Measurements from ENCODE around the gene DNMBP.

DNMBP gene, protein sequence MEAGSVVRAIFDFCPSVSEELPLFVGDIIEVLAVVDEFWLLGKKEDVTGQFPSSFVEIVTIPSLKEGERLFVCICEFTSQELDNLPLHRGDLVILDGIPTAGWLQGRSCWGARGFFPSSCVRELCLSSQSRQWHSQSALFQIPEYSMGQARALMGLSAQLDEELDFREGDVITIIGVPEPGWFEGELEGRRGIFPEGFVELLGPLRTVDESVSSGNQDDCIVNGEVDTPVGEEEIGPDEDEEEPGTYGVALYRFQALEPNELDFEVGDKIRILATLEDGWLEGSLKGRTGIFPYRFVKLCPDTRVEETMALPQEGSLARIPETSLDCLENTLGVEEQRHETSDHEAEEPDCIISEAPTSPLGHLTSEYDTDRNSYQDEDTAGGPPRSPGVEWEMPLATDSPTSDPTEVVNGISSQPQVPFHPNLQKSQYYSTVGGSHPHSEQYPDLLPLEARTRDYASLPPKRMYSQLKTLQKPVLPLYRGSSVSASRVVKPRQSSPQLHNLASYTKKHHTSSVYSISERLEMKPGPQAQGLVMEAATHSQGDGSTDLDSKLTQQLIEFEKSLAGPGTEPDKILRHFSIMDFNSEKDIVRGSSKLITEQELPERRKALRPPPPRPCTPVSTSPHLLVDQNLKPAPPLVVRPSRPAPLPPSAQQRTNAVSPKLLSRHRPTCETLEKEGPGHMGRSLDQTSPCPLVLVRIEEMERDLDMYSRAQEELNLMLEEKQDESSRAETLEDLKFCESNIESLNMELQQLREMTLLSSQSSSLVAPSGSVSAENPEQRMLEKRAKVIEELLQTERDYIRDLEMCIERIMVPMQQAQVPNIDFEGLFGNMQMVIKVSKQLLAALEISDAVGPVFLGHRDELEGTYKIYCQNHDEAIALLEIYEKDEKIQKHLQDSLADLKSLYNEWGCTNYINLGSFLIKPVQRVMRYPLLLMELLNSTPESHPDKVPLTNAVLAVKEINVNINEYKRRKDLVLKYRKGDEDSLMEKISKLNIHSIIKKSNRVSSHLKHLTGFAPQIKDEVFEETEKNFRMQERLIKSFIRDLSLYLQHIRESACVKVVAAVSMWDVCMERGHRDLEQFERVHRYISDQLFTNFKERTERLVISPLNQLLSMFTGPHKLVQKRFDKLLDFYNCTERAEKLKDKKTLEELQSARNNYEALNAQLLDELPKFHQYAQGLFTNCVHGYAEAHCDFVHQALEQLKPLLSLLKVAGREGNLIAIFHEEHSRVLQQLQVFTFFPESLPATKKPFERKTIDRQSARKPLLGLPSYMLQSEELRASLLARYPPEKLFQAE (N-terminal part only)

DNA sequence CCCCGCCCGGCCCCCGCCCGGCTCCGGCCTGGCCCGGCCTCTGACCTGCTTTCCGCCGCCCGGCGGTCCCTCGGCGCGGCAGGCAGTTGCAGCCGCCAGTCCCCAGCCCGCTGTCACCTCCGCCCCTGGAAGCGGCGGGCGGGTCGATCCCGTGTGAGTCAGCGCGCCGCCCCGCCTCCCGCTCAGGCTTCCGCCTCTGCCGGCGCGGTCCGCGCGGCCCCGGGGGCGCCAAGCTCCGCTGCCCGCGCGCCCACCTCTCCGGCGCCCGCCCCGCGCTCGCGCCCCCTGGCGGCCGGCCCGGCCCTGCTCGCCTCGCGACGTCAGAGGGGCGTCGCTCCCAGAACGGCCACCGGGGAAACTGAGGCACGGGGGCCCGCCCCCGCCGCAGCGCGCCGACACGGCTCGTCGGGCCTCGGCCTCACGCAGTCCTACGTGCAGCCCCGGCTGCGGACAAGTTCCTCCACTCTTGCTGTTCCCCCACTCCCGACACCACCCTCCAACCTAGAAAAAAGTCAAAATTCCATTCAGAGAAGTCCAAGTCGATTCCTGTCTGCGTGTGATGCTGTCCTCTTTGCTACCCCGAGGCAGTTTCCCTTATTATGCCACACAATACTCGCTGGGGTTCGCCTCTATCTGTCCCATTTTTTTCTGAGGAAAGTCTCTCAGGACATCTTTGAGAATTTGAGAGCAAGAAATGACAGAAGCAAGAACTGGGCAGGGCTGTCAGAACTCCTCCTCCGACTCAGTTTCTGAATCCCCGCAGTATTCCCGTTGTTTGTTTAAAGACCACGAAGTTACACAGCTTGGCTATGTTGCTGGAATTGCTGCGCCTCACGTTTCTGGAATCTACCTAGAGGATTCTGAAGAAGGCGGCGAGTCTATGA lies at the start of gene DNMBP:
DNMBP (minus strand) TSS at position 155 of the 884 bp plus-strand sequence. CDS start 37,823 bp downstream, outside the sequence.
- DNase-seq (ENCODE audit: low spot score), result peak; percentile 86

DNA sequence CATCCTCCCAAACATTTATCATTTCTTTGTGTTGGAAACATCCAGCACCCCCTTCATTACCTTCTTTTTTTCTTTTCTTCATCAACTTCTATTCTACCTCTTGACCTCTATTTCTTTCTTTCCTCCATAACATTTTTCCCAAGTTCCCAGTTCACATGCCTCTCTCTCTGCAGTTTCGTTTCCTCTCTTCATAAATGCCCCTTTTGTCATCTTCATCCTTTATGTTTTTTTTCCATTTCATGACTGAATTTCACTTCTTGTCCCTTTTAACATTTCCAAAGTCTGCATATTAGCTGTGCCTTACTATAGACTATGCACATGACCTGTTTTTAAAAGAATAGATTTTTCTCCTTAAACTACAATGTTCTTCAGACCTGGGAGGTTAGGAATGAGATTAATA lies 48.2 kb upstream of the DNMBP start:
- DNase-seq (ENCODE audit: low spot score), result no peak

DNA sequence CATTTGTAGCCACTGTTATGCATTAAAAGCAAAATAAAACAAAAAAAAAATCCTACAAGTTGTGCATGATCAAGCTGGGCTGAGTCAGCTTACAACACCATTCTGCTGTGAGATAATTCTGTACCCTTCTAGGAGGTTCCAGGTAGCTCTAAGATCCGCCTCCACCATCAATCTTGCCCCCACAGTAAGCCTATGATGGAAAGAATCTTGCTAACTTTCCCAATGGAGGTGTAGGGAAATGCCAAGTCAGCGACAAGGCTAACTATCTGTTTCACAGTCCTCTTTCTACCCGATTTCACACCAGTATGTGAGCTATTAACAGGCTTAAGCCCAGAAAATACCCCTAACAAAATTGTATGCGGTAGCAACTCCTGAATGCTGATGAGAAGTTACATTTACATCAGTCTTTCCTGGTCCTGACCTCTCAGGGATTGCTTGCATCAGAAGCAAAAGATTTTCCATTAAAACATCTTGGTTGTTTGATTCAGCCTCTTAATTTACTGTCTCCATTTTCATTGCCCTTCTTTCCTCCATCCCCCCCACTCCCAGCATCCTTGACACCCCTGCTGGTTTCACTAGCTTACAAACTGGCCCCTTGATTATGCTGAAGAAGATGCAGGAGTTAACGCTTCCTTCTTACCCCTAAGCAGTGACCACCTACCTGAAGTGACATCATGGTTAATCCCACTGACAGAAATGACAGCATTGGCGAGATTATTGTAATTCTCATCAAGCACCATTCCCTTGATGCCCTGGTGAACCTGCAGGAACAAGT lies 44.1 kb upstream of the DNMBP start:
- DNase-seq (ENCODE audit: low spot score), result no peak

DNA sequence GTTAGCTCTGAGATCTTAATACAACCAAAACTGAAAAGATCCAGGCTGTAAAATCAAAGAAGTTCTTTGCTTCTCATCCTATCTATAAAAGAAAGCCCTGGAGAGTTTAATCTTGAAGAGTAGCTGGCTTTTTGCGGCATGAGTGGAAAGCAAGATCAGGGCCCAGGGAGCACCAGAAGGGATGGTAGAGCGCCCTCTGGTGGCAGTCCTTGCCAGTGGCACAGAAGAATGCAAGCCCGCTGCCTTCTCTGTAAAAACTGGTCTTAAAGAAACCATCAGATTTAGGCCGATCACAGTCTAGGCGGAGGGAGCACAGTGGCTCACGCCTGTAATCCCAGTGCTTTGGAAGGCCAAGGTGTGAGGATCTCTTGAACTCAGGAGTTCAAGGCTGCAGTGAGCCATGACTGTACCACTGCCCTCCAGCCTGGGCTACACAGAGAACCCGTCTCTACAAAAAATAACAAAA lies 36.3 kb upstream of the DNMBP start:
- peak; percentile 78 for DNase-seq (ENCODE audit: low spot score)

DNA sequence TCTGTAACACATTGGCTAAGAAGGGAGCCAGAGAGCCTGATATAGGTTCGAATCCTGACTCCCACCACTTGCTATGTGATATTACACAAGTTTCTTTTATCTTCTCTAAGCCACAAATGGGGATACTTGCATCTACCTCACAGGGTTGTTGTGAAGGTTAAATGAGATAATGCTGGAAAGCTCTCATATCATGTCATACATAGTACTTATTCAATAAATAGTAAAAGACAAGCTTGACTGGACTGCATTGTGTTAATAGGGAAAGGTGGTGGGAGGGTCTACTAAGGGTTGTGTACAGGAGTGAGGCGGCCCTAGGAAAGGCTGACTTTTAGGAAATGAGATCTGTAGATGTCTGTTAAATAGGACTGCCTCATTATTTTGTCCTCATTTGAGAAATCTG lies 35.8 kb upstream of the DNMBP start:
- DNase-seq (ENCODE audit: low spot score), result no peak

DNA sequence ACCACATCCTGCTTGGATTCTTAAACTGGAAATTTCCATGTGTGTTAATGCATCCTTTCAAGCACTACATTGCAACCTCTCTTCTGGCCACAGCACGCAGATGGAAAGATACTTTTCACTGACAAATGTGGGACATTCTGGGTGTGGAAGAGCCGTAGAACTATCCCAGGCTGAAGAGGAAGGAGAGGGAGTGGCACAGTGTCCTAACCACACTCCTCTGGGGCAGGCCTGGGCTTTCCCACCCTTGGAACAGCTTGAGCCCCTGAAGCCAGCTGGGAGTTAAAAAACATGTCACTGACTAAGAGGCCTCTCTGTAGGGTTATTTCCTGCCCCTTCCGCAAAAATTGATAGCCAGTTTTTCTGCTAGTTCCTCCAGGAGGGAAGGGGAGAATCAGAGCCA lies 34.0 kb upstream of the DNMBP start:
- DNase-seq (ENCODE audit: low spot score), result no peak

DNA sequence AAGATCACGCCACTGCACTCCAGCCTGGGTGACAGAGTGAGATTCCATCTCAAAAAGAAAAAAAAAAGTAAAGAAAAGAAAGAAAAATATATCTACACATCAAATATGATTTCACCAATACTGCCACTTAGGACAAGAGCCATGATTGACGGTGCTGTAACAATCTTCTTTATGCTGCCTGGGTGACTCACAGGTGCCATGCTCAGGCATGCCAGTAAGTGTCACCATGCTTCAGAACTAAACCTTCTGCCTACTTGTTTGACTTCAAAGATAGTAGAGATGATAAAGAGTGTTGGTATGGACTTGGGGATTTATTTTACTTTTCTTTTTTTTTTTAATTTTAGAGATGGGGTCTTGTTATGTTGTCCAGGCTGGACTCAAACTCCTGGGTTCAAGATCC lies 33.6 kb upstream of the DNMBP start:
- peak; percentile 56 for DNase-seq (ENCODE audit: low spot score)

DNA sequence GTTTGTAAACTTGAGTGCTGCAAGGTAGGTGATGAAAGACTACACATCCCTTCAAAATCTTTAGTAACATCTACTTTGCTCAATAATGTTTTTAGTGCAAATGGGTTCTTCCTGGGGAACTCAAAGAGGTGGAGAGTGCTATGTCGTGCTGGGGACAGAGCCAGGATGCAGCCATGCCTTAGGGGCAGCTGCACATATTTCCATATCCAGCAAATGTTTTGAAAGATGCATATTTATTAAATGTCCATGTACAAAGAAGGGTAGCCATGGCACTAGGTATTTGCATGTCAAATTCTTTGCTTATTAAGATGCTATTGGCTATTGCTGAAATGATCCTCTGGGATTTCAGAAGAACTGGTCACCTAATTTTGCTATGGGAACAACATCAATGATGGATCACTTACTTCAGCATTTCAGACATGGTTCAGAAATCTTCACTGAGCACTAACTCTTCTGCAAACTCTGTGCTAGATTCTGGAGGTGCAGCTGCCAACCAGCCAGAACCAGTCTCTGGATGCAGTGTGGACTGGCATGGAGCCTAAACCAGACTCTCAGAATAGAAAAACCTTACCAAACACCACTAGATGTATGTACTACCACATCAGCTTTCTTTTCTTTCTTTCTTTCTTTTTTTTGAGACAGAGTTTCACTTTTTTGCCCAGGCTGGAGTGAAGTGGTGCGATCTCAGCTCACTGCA lies 31.7 kb upstream of the DNMBP start:
- DNase-seq (ENCODE audit: low spot score), result no peak

DNA sequence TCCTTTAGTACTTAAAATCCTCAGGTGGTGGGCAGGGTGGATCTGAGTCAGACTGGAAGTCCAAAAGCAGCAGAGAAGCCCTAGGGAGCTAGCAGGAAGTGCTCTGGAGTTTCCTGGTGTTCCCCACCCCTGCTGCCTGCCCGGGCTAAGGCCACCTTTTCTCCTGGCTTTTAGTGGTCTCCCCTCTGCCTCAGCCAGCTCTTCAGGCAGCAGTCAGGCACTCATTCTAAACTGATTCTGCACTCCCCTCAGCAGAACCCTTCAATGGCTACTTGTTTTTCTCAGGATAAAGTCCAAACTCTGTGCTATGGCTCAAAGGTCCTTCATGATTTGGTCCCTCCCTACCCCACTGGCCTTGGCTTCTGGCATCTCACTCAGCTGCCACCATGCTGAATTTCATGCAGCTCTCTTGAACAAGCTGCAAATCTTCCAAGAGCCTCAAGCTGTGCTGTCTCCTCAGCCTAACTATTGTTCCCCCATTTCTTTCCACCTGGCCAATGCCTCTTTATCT lies 28.9 kb upstream of the DNMBP start:
- peak; percentile 37 for DNase-seq (ENCODE audit: low spot score)

DNA sequence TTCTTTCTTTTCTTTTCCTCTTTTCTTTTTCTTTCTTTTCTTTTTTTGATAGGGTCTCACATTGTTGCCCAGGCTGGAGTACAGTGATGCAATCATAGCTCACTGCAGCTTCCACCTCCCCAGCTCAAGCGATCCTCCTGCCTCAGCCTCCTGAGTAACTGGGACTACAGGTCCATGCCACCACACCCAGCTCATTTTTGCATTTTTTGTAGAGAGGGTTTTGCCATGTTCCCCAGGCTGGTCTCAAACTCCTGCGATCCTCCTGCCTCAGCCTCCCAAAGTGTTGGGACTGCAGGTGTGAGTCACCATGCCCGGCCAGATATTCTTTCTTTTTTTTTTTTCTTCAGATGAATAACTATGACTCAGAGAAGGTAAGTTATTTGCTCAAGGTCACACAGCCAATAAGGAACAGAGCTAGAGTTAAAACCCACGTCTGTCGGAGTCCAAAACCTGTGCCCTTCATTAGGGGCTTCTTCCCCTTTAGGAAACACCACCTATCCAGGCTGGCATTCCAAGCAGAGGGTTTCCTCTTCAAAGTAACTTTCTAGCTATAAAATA lies 28.1 kb upstream of the DNMBP start:
- peak; percentile 58 for DNase-seq (ENCODE audit: low spot score)

DNA sequence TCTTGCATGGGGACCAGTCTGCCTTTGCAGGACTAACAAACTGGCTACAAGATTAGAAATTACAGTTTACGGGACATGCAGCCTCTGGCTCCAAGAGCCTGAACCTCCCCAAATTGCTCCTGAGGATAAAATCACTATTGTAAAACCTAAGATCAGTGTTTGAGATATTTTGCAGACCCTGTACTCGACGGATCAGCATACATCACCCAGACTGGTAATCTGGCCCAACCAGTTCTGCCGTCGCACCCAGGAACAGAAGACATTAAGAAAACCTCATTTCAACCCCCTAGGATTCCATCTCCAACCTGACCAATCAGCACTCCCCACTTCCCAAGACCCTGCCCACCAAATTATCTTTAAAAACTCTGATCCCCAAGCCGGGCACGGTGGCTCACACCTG lies 27.1 kb upstream of the DNMBP start:
- no peak for DNase-seq (ENCODE audit: low spot score)

DNA sequence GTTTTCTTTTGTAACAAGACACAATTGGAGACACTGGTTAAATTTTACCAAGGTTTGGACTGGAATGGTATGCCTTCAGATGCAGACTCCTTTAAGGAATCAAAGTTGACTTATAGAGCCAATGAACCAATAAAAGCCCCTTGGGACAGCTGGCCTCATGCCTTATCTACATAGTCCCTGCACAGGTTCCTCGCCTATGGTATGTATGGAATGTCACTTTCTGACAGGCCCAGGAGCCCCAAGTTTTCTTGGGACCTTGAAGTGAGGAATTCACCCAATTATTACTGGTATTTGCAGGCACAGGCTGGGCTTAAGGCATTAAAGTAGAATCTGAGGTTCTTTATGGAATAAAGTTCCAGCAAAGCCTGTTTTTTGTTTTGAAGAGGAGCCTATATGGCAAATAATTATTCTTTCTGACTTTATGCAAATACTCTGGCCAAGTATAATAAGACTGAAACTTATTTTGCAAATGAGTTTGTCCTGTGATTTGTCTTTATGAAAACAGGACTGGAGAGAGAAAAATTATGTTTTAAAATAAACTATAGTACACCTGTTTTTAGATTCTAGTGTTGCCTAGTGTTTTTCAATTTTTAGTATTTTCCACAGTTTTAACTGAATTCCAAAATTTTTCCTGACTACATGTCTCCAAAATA lies 24.1 kb upstream of the DNMBP start:
- no peak for DNase-seq (ENCODE audit: low spot score)

DNA sequence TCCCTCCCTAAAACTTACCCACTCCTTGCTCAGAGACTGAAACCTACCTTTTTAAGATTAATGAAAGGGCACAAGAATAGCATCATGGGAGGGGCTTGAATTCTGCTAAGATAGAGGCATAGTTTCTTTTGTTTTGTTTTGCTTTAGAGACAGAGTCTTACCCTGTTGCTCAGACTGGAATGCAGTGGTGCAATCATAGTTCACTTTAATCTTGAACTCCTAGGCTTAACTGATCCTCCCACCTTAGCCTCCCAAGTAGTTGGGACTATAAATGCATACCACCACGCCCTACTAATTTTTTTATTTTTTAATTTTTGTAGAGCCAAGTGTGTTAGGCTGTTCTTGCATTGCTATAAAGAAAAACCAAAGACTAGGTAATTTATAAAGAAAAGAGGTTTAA lies 17.7 kb upstream of the DNMBP start:
- DNase-seq (ENCODE audit: low spot score), result no peak

DNA sequence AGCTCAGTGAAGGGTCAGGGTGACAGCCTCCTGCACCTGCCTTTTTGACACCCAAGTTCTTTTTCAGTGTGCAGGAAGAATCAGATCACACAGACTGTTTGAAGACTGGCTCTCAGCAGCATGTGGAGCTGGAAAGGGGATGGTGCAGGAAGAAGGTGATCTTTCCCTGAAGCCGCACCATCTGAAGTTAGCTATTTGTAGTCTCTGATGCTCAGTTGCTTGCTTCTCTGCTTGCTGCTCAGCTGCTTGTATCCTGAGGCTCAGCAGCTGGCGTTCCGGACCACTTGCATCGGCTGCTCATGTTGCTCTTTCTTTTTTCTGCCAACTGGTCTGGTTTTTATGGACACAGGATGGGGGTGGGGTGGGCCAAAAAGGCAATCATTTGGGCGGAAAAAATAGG lies 15.8 kb upstream of the DNMBP start:
- peak; percentile 46 for DNase-seq (ENCODE audit: low spot score)

DNA sequence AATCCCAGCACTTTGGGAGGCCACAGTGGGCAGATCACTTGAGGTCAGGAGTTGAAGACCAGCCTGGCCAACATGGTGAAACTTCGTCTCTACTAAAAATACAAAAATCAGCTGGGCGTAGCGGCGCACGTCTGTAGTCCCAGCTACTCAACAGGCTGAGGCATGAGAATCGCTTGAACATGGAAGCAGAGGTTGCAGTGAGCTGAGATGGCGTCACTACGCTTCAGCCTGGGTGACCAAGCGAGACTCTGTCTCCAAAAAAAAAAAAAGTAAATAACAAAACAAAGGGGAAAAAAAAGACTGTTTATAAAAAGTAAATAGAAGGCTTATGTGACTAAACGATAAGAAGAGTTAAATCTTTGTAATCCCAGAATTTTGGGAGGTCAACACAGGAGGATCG lies 15.0 kb upstream of the DNMBP start:
- peak; percentile 42 for DNase-seq (ENCODE audit: low spot score)

DNA sequence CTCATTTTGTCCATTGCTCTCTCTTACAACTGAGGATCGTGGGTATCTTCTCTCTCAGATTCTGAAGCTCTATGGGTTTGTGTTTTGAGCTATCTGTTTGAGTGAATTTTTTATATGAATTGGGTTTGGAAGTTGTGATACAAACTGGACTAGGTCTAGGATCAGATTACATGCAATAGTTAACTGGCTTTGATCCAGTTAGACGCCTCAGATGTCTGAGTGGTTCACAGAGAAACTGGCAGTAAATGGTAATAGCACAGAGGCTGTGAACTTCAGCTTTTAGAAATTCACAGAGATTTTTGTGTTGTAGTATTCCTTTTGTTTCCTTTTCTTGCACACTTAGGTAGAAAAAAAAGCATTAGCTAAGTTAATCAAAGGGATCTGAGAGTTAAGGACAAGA lies 12.7 kb upstream of the DNMBP start:
- no peak for DNase-seq (ENCODE audit: low spot score)

DNA sequence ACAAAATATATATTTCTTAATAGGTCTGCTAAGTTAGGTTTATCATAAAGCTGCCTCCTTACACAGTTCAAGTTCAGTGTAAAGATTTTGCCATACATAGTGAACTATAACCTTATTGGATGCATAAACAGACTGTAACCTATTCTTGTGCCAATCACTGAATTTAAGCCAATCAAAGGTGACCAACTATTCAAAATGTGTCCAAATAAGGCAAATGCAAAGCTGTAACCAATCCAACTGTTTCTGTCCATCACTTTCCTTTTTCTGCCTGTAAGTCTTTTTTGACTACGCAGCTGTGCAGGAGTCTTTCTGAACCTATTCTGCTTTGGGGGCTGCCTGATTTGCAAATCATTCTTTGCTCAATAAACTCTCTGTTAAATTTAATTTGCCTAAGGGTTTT lies 11.6 kb upstream of the DNMBP start:
- no peak for DNase-seq (ENCODE audit: low spot score)

DNA sequence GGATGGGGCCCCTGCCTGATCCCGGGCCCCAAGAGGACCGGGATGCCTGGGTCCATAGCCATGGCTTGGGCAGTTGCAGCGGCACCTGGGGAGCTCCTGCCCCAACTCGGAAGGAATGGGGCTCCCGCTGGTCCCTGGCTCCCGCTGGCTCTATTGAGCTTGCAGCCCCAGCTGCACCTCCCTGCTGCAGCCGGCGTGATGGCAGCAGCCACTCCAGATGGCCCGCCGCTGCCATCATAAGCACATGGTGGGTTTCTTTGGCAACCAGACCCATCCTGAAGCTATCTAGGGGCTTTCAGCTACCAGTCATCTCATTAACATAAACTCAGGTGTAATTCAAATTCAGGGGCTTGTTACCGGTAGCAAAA lies 11.1 kb upstream of the DNMBP start:
- no peak for DNase-seq (ENCODE audit: low spot score)
